Esophagus squamous epithelium (tissue), 5 donors: ENCODE measurements around the gene SCNM1. TPM values are rescaled to one million over a fixed set of nuclear protein-coding genes. Genes with fewer than 3 reads are reported as not detected.

Experiments used
- DNase-seq: peaks from one replicate; lab custom pipeline; 2025; lab: John Stamatoyannopoulos, UW
- H3K27ac ChIP-seq, 4 donors: fragments of 200-600 bp; sonication (generic); one replicate each; pipeline ENCODE4 v1.5.1; 2016 to 2019; ENCODE audit warnings: mild to moderate bottlenecking in 1 of 4
- H3K27me3 ChIP-seq, 4 donors: fragments of 200-600 bp; sonication (generic); 1 replicate in 3 of 4; 2 replicates in 1 of 4; pipeline versions ENCODE4 v1.5.1 to v1.6.0; 2017 to 2021; ENCODE audit warnings: antibody characterized with exemption in 1 of 4
- H3K36me3 ChIP-seq, 3 donors: fragments of 200-600 bp; sonication (generic); one replicate each; pipeline ENCODE4 v1.5.1; 2016 to 2019
- H3K4me1 ChIP-seq, 3 donors: fragments of 200-600 bp; sonication (generic); one replicate each; pipeline ENCODE4 v1.5.1; 2017 to 2019
- H3K4me3 ChIP-seq, 4 donors: fragments of 200-600 bp; sonication (generic); 1 replicate in 3 of 4; 2 replicates in 1 of 4; pipeline ENCODE4 v1.5.1; 2016 to 2019; ENCODE audit warnings: mild to moderate bottlenecking in 2 of 4, moderate library complexity in 1 of 4
- H3K9me3 ChIP-seq, 3 donors: fragments of 200-600 bp; sonication (generic); one replicate each; pipeline ENCODE4 v1.5.1; 2016 to 2019
- CTCF ChIP-seq, 6 experiments: fragments of 450-650 bp in 4 of 6; fragments of 200-600 bp in 2 of 6; sonication (generic) in 2 of 6; IDR thresholded peaks; one replicate each; pipeline ENCODE4 v1.5.1; 2016 to 2019; ENCODE audit warnings: antibody characterized with exemption in 6 of 6, mild to moderate bottlenecking in 4 of 6, moderate library complexity in 4 of 6
- POLR2A ChIP-seq, 4 donors: fragments of 450-650 bp; IDR thresholded peaks; one replicate each; pipeline ENCODE4 v1.6.1; 2017; ENCODE audit warnings: antibody characterized with exemption in 4 of 4, mild to moderate bottlenecking in 4 of 4, moderate library complexity in 3 of 4
- WGBS, 2 donors: methylation state at CpG; one replicate each; pipeline ENCODE4 v1.1.5; 2018; 5-methylcytosine and 5-hydroxymethylcytosine counted together
- intact Hi-C: fragments of 100-400 bp; cut with DNase I; formaldehyde crosslinking; loops from one replicate; pipeline ENCODE4 v1.15.0; 2022
- total RNA-seq, 4 donors: library from RNA; depleted of rRNA; stranded (reverse); fragments of >200 nt; gene quantifications; one replicate each; pipeline ENCODE4 v1.1.0, GENCODE V29; 2016
- donor health status: DM: yes; HTN: yes; CAD: no.

The SCNM1 gene
- total RNA-seq, 4 donors from 2014 or later: 15.2 to 29.8 (median 18.5) TPM

- Histone ChIP-seq H3K4me1 (peaks cover 16 to 48% (median 21%) of the 10 kb centered on the region in 3 donors), H3K4me3 (no peak overlapping the region), H3K9me3 (no peaks in the 10 kb centered on the region), H3K27me3 (peaks cover 0 to 7% (median 0%) of the 10 kb centered on the region in 4 donors), H3K27ac (no peak overlapping the region), H3K36me3 (peaks cover 0 to 5% (median 0%) of the 10 kb centered on the region in 3 donors)
- 49 to 77% methylated on average over 4 to 5 of the region's 7 CpGs for WGBS, 2 donors
- TF ChIP-seq CTCF (IDR thresholded peaks at IDR 0.05) (no peak), POLR2A (IDR thresholded peaks at IDR 0.05) (no peak)
- intact Hi-C loops: no loop called here
- no peak for DNase-seq
These were observed 22.9 kb upstream of the SCNM1 start for GRCh38 chr1:151143057-151143435.

- no peak for TF ChIP-seq CTCF (IDR thresholded peaks at IDR 0.05)
- no peak for TF ChIP-seq POLR2A (IDR thresholded peaks at IDR 0.05)
- no peak for DNase-seq
- WGBS, 2 donors: 46 to 58% methylated on average over 4 of the region's 5 CpGs
These were observed 22.0 kb upstream of the SCNM1 start for GRCh38 chr1:151143986-151144385.

GRCh38 chr1:151144474-151145303 lies 21.3 kb upstream of the SCNM1 start:
- Histone ChIP-seq H3K27ac (peak overlapping the region in 3 of 4 donors; percentile 87 to 89 (median 88)), H3K36me3 (no peaks in the 10 kb centered on the region), H3K4me1 (peaks cover 16 to 48% (median 21%) of the 10 kb centered on the region in 3 donors), H3K27me3 (peaks cover 0 to 7% (median 0%) of the 10 kb centered on the region in 4 donors), H3K9me3 (no peaks in the 10 kb centered on the region), H3K4me3 (peak overlapping the region in 3 of 4 donors; percentile 87 to 88 (median 87))
- no peak for DNase-seq
- WGBS, 2 donors: 83 to 90% methylated on average over 3 of the region's 7 CpGs
- TF ChIP-seq CTCF (IDR thresholded peaks at IDR 0.05): no peak
- intact Hi-C loops: no loop called here

More at GRCh38 chr1:151143986-151144385, 22.0 kb upstream of the SCNM1 start:
- Histone ChIP-seq H3K4me3 (no peak overlapping the region), H3K27me3 (peaks cover 0 to 7% (median 0%) of the 10 kb centered on the region in 4 donors), H3K9me3 (no peaks in the 10 kb centered on the region), H3K36me3 (no peaks in the 10 kb centered on the region), H3K27ac (peak overlapping the region in 2 of 4 donors; percentile 8 to 87), H3K4me1 (peaks cover 16 to 48% (median 21%) of the 10 kb centered on the region in 3 donors)
- intact Hi-C loops: no loop called here

DNA sequence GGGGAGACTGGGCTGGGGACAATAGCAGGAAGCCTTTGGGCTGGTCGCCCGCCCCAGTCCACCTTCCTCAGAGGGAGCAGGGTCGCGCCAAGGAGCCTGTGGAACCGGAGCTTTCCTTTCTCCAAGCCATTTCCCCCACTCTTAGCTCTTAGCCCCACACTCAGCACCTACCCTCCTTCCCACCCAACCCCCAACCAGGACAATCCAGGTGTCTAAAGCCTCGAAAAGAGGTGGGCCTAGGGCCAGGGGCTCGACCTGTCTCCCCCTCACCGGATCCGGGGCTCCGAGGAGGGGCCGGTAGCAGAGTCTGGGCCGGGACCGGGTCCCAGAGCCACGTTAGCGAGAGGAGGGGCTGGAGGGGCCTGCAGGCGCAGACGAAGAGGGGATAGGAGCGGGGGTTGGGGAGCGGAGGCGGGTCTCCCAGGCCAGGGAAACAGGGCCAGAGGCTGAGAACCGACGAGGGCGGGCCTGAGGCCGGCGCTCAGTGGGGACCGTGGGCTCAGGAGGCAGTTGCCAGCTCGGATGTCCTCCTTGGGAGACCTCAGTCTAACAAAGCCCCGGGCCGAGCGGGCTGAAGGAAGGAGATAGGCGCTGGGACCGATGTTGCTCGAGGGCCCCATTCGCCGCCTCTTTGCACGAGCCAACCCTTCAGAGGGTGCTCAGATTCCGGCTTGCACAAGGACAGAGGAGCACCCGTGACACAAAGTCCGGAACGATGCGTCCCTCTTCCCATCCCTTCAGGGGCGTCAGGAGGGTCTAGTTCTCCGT lies 20.5 kb upstream of the SCNM1 start:
- peaks cover 16 to 48% (median 21%) of the 10 kb centered on the region in 3 donors for H3K4me1 ChIP-seq
- H3K36me3 ChIP-seq: no peaks in the 10 kb centered on the region
- 8 to 71% methylated on average over 3 to 18 of the region's 43 CpGs for WGBS, 2 donors
- peak overlapping the region; percentile 58 to 88 (median 87) for H3K4me3 ChIP-seq
- intact Hi-C loops: no loop called here
- peaks cover 0 to 7% (median 0%) of the 10 kb centered on the region in 4 donors for H3K27me3 ChIP-seq
- no peak for DNase-seq
- TF ChIP-seq CTCF (IDR thresholded peaks at IDR 0.05): no peak
- no peak for TF ChIP-seq POLR2A (IDR thresholded peaks at IDR 0.05)
- no peaks in the 10 kb centered on the region for H3K9me3 ChIP-seq
- peak overlapping the region; percentile 7 to 89 (median 88) for H3K27ac ChIP-seq
